ENCODE measurements around the gene TPD52L3. TPM values are rescaled to one million over a fixed set of nuclear protein-coding genes. Genes with fewer than 3 reads are reported as not detected.

Gene TPD52L3
- not detected for total RNA-seq
- long read RNA-seq: 0 reads

DNA sequence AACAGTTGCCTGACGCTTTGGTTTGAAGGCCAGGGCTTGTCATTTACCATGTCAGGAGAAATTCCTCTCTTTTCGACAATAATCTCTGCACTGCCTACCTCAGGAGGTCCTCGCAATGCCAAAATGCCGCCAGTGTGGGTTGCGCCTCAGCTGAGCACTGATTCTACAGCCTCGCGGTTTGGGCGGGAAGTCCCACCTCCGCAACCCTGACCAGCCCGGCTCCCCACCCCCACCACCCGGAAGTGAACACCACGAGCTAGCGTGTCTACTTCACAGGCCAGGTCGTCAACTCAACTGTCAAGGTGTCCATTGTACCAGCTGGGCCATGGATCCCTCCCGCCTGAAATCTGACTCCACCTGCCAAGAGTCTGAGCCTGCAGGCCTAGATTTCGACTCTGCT is at the start of gene TPD52L3:
TSS of gene TPD52L3 (plus strand) at position 273 of the 400 bp plus-strand sequence. CDS start 221 bp downstream, outside the sequence.
- intact Hi-C loops (cut with DNase I): no loop called here
- TF ChIP-seq, protein P1, sequence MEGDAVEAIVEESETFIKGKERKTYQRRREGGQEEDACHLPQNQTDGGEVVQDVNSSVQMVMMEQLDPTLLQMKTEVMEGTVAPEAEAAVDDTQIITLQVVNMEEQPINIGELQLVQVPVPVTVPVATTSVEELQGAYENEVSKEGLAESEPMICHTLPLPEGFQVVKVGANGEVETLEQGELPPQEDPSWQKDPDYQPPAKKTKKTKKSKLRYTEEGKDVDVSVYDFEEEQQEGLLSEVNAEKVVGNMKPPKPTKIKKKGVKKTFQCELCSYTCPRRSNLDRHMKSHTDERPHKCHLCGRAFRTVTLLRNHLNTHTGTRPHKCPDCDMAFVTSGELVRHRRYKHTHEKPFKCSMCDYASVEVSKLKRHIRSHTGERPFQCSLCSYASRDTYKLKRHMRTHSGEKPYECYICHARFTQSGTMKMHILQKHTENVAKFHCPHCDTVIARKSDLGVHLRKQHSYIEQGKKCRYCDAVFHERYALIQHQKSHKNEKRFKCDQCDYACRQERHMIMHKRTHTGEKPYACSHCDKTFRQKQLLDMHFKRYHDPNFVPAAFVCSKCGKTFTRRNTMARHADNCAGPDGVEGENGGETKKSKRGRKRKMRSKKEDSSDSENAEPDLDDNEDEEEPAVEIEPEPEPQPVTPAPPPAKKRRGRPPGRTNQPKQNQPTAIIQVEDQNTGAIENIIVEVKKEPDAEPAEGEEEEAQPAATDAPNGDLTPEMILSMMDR (IDR thresholded peaks at IDR 0.05): no peak
- no peak for DNase-seq

DNA sequence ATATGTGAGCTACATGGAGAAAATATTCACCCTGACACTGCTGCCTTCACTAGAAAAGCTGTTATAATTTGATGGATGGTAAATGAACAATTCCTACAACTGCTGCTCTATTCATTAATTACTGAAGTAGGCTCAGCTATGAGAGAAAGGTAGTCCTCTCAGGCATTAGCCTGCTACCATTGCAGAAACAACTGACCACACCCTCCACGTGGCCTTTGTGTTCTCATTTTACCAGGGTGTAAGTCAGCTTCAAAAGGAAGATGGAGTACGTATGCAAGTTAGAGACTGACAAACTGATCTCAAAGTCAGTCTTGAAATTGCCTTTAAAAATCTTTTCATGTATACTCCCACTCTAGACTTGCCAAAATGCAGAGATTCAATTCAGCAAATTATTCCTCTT is 26.3 kb upstream of the TPD52L3 start:
- H3K4me3 ChIP-seq: no peak overlapping the region
- H3K9me3 ChIP-seq: no peaks in the 10 kb centered on the region
- no peaks in the 10 kb centered on the region for H3K36me3 ChIP-seq
- TF ChIP-seq, protein P1 (IDR thresholded peaks at IDR 0.05): no peak
- DNase-seq (no peak), ATAC-seq (no peak)
- H3K4me1 ChIP-seq: no peaks in the 10 kb centered on the region
- H3K27me3 ChIP-seq (ENCODE audit: low read depth): no peaks in the 10 kb centered on the region
- H3K27ac ChIP-seq: no peak overlapping the region
- intact Hi-C loops (cut with DNase I): loop anchor here (10.0 kb wide), 1 partner anchor 247 kb away; no protein-coding TSS in a partner anchor

More for the DNA sequence above, at the start of gene TPD52L3:
- no peaks in the 10 kb centered on the region for H3K9me3 ChIP-seq
- H3K4me3 ChIP-seq: no peak within 1 kb of the TSS
- no peak within 1 kb of the TSS for H3K27ac ChIP-seq
- no peaks in the 10 kb centered on the region for H3K27me3 ChIP-seq (ENCODE audit: low read depth)
- no peaks in the 10 kb centered on the region for H3K36me3 ChIP-seq
- no peak for ATAC-seq
- no peaks in the 10 kb centered on the region for H3K4me1 ChIP-seq

DNA sequence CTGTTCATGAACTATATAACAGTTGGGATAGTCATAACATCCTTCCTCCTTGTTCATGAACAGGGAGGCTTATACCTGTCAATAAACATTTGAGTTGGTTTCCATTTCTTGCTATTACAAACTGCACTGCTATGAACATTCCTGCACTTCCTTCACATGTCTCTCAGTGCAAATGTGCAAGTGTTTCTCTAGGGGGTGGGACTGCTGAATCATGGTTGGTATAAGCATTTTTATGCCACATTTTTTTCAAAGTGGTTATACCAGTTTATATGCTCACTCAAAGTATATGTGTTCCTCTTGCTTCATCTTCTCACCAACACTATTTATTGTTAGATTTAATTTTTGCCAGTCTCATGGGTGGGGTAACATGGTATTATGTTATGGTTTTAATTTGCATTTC is 25.8 kb upstream of the TPD52L3 start:
- Histone ChIP-seq H3K4me3 (no peak overlapping the region), H3K36me3 (no peaks in the 10 kb centered on the region), H3K4me1 (no peaks in the 10 kb centered on the region), H3K27me3 (ENCODE audit: low read depth) (no peaks in the 10 kb centered on the region), H3K9me3 (no peaks in the 10 kb centered on the region), H3K27ac (no peak overlapping the region)
- ATAC-seq (peak in 1 of 2 donors; percentile 16), DNase-seq (no peak)
- intact Hi-C loops (cut with DNase I): loop anchor here (10.0 kb wide), 1 partner anchor 248 kb away; no protein-coding TSS in a partner anchor
- TF ChIP-seq, protein P1 (IDR thresholded peaks at IDR 0.05): no peak

DNA sequence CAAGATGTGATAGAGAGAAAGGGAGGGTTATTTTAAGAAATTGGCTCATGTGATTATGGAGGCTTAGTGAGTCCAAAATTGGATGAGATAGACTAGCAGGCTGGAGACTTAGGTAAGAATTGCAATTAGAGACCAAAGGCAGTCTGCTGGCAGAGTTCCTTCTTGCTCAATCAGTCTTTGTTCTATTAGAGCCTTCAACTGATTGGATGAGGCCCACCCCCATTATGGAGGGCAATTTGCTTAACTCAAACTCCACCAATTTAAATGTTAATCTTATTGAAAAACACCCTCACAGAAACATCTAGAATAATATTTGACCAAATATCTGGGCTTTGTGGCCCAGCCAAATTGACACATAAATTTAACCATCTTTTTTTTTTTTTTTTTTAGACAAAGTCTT is 23.9 kb upstream of the TPD52L3 start:
- DNase-seq (no peak), ATAC-seq (no peak)
- Histone ChIP-seq H3K9me3 (no peaks in the 10 kb centered on the region), H3K4me3 (no peak overlapping the region), H3K4me1 (no peaks in the 10 kb centered on the region), H3K27ac (no peak overlapping the region), H3K27me3 (ENCODE audit: low read depth) (no peaks in the 10 kb centered on the region), H3K36me3 (no peaks in the 10 kb centered on the region)
- TF ChIP-seq, protein P1 (IDR thresholded peaks at IDR 0.05): no peak
- intact Hi-C loops (cut with DNase I): loop anchor here (10.0 kb wide), 1 partner anchor 249 kb away; no protein-coding TSS in a partner anchor

DNA sequence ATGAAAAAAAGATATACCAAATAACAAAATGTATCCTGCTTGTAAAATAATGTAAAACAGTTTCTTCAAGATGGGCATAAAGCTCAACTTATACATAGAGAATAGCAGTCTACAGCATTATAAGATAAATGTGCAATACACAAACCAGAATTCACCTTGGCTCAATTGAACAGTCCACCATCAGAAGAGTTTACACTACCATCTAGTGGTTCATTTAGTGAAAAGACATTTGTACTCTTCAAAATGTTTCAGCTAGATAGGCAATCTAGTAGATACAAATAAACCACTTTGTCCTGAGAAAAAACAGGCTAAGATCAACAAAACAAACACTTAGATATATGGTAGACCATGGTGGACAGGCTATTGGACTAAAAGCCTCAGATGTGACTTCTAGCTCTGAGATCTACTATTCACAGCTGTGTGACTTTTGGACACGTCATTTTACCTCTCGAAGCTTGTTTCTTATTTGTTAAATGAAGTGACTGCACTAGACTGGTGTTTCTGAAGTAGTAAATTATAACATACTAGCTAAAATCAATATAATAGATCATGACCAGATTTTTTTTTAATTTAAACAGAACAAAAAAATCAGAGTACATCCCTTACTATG is 22.1 kb upstream of the TPD52L3 start:
- DNase-seq: no peak
- Histone ChIP-seq H3K27me3 (ENCODE audit: low read depth) (no peaks in the 10 kb centered on the region), H3K4me3 (no peak overlapping the region), H3K9me3 (no peaks in the 10 kb centered on the region), H3K36me3 (no peaks in the 10 kb centered on the region), H3K4me1 (no peaks in the 10 kb centered on the region), H3K27ac (no peak overlapping the region)
- peak; percentile 61 to 73 for ATAC-seq
- TF ChIP-seq, protein P1 (IDR thresholded peaks at IDR 0.05): peak; percentile 60
- intact Hi-C loops (cut with DNase I): loop anchor here (10.0 kb wide), 1 partner anchor 251 kb away; no protein-coding TSS in a partner anchor

All from lower lobe of right lung (tissue), 2 donors.